IgD-negative memory B cell (primary cell): ENCODE results near the gene ARL3. TPM values are rescaled to one million over a fixed set of nuclear protein-coding genes. Genes with fewer than 3 reads are reported as not detected.
"Not testable (repeated sequence)": the region's sequence is repeated elsewhere in the genome, so short reads cannot be mapped to it uniquely, and the experiment has no call there.

Source experiments
- H3K27ac Mint-ChIP-seq, 3 donors: one replicate each; pipeline ENCODE4 v1.8.0; 2020 to 2022; ENCODE audit warnings: mild to moderate bottlenecking in 3 of 3, mixed read lengths in 3 of 3, moderate library complexity in 1 of 3
- H3K27me3 Mint-ChIP-seq: one replicate; pipeline ENCODE4 v1.8.0; 2021; ENCODE audit warnings: mixed read lengths
- H3K36me3 Mint-ChIP-seq: one replicate; pipeline ENCODE4 v1.8.0; 2020; ENCODE audit warnings: mild to moderate bottlenecking, mixed read lengths
- H3K4me1 Mint-ChIP-seq, 3 donors: one replicate each; pipeline ENCODE4 v1.8.0; 2020 to 2022; ENCODE audit warnings: mixed read lengths in 3 of 3, mild to moderate bottlenecking in 1 of 3
- H3K4me3 Mint-ChIP-seq, 4 donors: one replicate each; pipeline ENCODE4 v1.8.0; 2020 to 2022; ENCODE audit warnings: mild to moderate bottlenecking in 4 of 4, mixed read lengths in 4 of 4, moderate library complexity in 3 of 4
- H3K9me3 Mint-ChIP-seq, 3 donors: one replicate each; pipeline ENCODE4 v1.8.0; 2020 to 2021; ENCODE audit warnings: mixed read lengths in 3 of 3, mild to moderate bottlenecking in 1 of 3
- polyA plus RNA-seq: library from polyadenylated mRNA; unstranded; fragments of 300-500 nt; fragmentation: Illumina TruSeq; gene quantifications from one replicate; pipeline ENCODE4 v1.2.3, GENCODE V29; 2021

Gene ARL3
- polyA plus RNA-seq, 1 donor from 2014 or later: 3.8 TPM

DNA sequence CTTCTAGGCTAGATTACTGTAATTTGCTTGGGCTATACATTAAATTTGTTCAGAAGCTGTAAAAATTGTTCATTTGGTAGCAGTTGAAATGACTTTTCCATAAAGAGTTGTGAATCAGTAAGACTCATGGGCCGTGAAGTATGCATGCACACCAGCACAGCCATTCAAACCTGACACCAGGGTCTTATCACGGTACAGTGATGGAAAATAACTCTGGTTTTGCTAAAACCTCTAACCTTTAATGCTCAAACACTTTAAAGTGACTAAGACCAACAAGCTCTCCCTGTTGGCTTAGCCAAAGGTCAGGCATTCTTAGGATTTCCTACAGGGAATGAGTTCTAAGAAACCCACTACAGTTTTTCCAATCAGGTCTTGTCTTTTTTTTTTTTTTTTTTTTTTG lies 11.5 kb downstream of the ARL3 start:
- Mint-ChIP-seq H3K36me3 (peaks cover 10% of the 10 kb centered on the region), H3K4me1 (peaks cover 6 to 9% (median 7%) of the 10 kb centered on the region in 3 donors), H3K27ac (no peak overlapping the region), H3K4me3 (no peak overlapping the region), H3K9me3 (no peaks in the 10 kb centered on the region), H3K27me3 (no peaks in the 10 kb centered on the region)

DNA sequence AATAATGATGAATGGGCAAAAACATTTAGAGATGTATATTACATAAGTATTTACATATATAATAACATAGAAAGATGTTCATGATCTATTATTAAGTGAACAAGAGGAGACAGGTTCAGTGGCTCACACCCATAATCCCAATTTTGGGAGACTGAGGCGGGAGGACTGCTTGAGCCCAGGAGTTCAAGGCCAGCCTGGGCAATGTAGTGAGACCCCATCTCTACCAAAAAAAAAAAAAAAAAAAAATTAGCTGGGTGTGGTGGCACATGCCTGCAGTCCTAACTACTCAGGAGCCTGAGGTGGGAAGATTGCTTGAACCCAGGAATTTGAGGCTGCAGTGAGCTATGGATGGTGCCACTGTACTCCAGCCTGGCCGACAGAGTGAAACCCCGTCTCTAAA lies 12.4 kb downstream of the ARL3 start:
- Mint-ChIP-seq H3K4me1 (peaks cover 5 to 7% (median 6%) of the 10 kb centered on the region in 3 donors), H3K9me3 (no peaks in the 10 kb centered on the region), H3K4me3 (no peak overlapping the region), H3K27me3 (no peaks in the 10 kb centered on the region), H3K36me3 (peaks cover 14% of the 10 kb centered on the region), H3K27ac (no peak overlapping the region)

DNA sequence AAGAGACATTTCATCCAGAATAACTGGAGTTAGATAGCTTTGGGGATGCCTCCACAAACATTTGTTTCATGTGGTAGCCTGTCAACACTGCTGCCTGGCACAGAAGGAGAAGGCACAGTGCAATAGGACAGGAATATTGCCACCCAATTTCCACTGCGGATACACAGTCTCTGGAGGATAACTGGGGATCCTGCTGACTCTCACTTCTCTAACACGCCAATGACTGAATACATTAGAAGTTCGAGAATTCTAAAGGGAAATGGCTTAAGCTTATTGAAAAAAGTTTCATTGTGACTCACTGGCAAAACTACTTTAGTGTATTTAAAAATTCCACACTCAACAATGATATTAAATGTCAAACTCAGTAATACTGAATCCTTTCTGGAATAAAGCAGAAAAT lies 12.9 kb downstream of the ARL3 start:
- no peaks in the 10 kb centered on the region for H3K27me3 Mint-ChIP-seq

GRCh38 chr10:102698894-102699293 lies 15.3 kb downstream of the ARL3 start:
- Mint-ChIP-seq H3K9me3 (no peaks in the 10 kb centered on the region), H3K27ac (peak overlapping the region in 1 of 3 donors; percentile 10), H3K27me3 (no peaks in the 10 kb centered on the region), H3K36me3 (peaks cover 17% of the 10 kb centered on the region), H3K4me3 (no peak overlapping the region), H3K4me1 (no peaks in the 10 kb centered on the region)

More for the DNA sequence above, 12.9 kb downstream of the ARL3 start:
- Mint-ChIP-seq H3K4me3 (no peak overlapping the region), H3K9me3 (no peaks in the 10 kb centered on the region), H3K4me1 (peaks cover 5 to 7% (median 6%) of the 10 kb centered on the region in 3 donors), H3K27ac (no peak overlapping the region), H3K36me3 (peaks cover 16% of the 10 kb centered on the region)

DNA sequence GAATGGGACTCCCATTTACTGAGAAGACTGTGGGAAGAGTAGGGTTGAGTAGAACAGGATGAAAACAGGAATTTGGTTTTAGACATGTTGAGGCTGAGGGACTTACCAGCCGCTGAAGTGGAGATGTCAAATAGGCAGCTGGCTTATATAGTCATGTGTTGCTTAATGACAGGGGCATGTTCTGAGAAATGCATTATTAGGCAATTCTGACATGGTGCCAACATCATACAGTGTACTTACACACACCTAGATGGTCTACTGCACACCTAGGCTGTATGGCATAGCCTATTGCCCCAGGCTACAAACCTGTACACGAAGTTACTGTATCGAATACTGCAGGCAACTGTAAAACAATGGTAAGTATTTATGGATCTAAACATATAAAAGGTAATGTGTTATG lies 17.5 kb downstream of the ARL3 start:
- no peaks in the 10 kb centered on the region for H3K27me3 Mint-ChIP-seq
- H3K4me3 Mint-ChIP-seq: no peak overlapping the region
- H3K27ac Mint-ChIP-seq: no peak overlapping the region
- no peaks in the 10 kb centered on the region for H3K9me3 Mint-ChIP-seq
- peaks cover 17% of the 10 kb centered on the region for H3K36me3 Mint-ChIP-seq
- H3K4me1 Mint-ChIP-seq: no peaks in the 10 kb centered on the region

DNA sequence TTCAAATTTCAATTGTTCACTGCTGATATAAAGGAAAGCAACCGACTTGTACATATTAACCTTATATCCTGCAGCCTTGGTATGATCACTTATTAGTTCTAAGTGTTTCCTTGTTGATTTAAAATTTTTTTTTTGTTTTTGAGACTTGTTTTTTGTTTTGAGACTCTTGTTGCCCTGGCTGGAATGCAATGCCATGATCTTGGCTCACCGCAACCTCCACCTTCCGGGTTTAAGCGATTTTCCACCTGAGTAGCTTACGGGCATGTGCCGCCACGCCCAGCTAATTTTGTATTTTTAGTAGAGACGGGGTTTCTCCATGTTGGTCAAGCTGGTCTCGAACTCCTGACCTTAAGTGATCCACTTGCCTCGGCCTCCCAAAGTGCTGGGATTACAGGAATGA lies 18.8 kb downstream of the ARL3 start:
- peaks cover 17% of the 10 kb centered on the region for H3K36me3 Mint-ChIP-seq
- not testable (repeated sequence) for H3K4me3 Mint-ChIP-seq, H3K9me3 Mint-ChIP-seq, H3K4me1 Mint-ChIP-seq, H3K27ac Mint-ChIP-seq, H3K27me3 Mint-ChIP-seq

GRCh38 chr10:102691285-102692066 lies 22.7 kb downstream of the ARL3 start:
- Mint-ChIP-seq H3K27ac (no peak overlapping the region), H3K4me3 (no peak overlapping the region), H3K9me3 (no peaks in the 10 kb centered on the region), H3K27me3 (no peaks in the 10 kb centered on the region), H3K36me3 (peaks cover 2% of the 10 kb centered on the region), H3K4me1 (no peaks in the 10 kb centered on the region)

GRCh38 chr10:102683736-102684135 lies 30.5 kb downstream of the ARL3 start:
- Mint-ChIP-seq H3K4me1 (peaks cover 0 to 2% (median 1%) of the 10 kb centered on the region in 3 donors), H3K27me3 (no peaks in the 10 kb centered on the region), H3K9me3 (no peaks in the 10 kb centered on the region), H3K27ac (peak overlapping the region in 2 of 3 donors; percentile 14 to 23), H3K36me3 (peaks cover 4% of the 10 kb centered on the region), H3K4me3 (no peak overlapping the region)

DNA sequence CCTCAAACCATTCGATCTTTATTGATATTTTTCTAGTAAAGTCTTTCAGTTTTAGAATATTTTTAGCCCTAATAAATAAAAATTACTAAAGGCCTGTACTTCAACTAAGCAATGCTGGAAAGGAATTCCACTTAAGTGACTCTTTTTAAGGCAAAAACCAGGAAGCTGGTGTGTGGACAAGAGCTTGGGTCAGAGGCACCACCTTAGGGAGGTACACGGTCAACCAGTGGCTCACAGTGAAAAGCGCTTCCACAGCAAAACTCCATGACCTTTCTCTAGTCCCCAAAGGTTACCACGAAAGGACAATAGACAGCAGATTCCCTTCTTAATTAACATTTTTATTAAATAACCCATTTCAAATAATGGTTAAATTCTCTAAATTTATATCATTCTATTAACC lies 31.2 kb downstream of the ARL3 start:
- Mint-ChIP-seq H3K36me3 (peaks cover 4% of the 10 kb centered on the region), H3K4me3 (no peak overlapping the region), H3K27ac (no peak overlapping the region), H3K4me1 (peaks cover 0 to 4% (median 2%) of the 10 kb centered on the region in 3 donors), H3K27me3 (no peaks in the 10 kb centered on the region), H3K9me3 (no peaks in the 10 kb centered on the region)

DNA sequence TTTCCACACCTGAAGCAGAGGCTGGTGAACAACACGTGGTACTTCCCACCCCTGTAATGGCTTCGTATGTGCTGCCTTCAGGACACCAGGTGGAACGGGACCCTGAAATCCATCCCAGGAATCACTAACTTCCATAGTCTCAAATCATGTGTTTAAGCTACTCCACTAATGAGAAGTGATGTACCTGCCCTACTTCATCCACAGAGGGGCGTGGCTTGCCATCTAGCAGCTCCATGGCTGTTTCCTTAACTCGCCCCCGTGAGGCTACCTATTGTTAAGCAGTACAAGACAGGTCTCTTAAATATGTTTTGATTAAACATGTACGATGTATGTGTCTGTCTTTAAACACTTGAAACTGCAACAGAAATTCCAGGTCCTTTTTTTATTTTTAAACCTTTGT lies 31.8 kb downstream of the ARL3 start:
- peaks cover 4% of the 10 kb centered on the region for H3K36me3 Mint-ChIP-seq
- no peak overlapping the region for H3K4me3 Mint-ChIP-seq
- peaks cover 2 to 4% (median 3%) of the 10 kb centered on the region in 3 donors for H3K4me1 Mint-ChIP-seq
- H3K9me3 Mint-ChIP-seq: no peaks in the 10 kb centered on the region
- no peak overlapping the region for H3K27ac Mint-ChIP-seq
- no peaks in the 10 kb centered on the region for H3K27me3 Mint-ChIP-seq

GRCh38 chr10:102681696-102682095 lies 32.5 kb downstream of the ARL3 start:
- H3K27ac Mint-ChIP-seq: no peak overlapping the region
- H3K4me3 Mint-ChIP-seq: no peak overlapping the region
- no peaks in the 10 kb centered on the region for H3K27me3 Mint-ChIP-seq
- H3K36me3 Mint-ChIP-seq: peaks cover 4% of the 10 kb centered on the region
- no peaks in the 10 kb centered on the region for H3K9me3 Mint-ChIP-seq
- H3K4me1 Mint-ChIP-seq: peaks cover 2 to 7% (median 7%) of the 10 kb centered on the region in 3 donors

DNA sequence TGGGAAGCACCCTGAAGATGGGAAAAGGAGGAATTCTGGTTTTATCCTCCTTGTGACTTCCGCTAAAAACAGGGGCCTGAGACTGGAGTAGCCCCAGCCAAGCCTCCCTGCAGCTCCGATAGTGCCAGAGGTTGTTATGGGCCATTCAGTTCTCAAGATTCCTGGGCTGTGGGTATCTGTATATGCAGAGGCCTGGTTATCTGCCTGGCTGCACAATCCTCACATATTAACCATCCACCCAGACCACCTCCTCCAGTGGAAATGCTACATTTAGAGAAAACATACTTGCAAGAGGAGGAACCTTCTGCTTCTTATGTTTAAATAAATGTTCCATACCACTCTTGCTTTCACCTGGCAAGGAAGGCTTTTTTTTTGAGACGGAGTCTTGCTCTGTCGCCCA lies 34.6 kb downstream of the ARL3 start:
- no peak overlapping the region for H3K27ac Mint-ChIP-seq
- H3K9me3 Mint-ChIP-seq: no peaks in the 10 kb centered on the region
- H3K27me3 Mint-ChIP-seq: no peaks in the 10 kb centered on the region
- H3K4me3 Mint-ChIP-seq: no peak overlapping the region
- H3K4me1 Mint-ChIP-seq: peaks cover 16 to 27% (median 22%) of the 10 kb centered on the region in 3 donors
- H3K36me3 Mint-ChIP-seq: peaks cover 1% of the 10 kb centered on the region

DNA sequence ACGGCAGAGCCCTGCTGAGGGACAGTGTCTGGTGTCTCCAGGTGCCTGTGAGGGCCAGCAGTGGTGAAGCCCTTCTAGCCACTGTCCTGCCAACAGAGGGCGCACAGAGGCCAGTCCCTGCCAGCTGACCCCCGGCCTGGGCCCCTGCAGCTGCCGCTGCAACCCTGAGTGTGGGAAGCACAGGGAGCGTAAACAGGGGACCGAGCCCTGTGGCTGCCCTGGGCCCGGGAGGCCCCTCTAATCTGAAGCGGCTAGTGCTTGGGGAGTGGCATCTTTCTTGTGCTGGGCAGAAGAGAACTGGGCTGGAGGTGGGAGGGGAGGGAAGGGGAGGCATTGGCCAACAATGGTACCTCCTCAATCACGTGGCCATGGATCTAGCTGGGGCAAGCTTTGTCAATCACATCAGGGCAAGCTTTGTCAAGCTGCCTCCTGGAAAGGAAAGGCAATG lies 35.3 kb downstream of the ARL3 start:
- Mint-ChIP-seq H3K9me3 (no peaks in the 10 kb centered on the region), H3K27me3 (no peaks in the 10 kb centered on the region), H3K27ac (no peak overlapping the region), H3K36me3 (peaks cover 1% of the 10 kb centered on the region), H3K4me3 (peak overlapping the region in 1 of 4 donors; percentile 27), H3K4me1 (peaks cover 19 to 30% (median 24%) of the 10 kb centered on the region in 3 donors)

- Mint-ChIP-seq H3K27me3 (no peaks in the 10 kb centered on the region), H3K9me3 (no peaks in the 10 kb centered on the region), H3K36me3 (peaks cover 3% of the 10 kb centered on the region), H3K4me1 (peaks cover 23 to 34% (median 28%) of the 10 kb centered on the region in 3 donors), H3K4me3 (no peak overlapping the region), H3K27ac (no peak overlapping the region)
These were observed 36.2 kb downstream of the ARL3 start for GRCh38 chr10:102678068-102678400.

DNA sequence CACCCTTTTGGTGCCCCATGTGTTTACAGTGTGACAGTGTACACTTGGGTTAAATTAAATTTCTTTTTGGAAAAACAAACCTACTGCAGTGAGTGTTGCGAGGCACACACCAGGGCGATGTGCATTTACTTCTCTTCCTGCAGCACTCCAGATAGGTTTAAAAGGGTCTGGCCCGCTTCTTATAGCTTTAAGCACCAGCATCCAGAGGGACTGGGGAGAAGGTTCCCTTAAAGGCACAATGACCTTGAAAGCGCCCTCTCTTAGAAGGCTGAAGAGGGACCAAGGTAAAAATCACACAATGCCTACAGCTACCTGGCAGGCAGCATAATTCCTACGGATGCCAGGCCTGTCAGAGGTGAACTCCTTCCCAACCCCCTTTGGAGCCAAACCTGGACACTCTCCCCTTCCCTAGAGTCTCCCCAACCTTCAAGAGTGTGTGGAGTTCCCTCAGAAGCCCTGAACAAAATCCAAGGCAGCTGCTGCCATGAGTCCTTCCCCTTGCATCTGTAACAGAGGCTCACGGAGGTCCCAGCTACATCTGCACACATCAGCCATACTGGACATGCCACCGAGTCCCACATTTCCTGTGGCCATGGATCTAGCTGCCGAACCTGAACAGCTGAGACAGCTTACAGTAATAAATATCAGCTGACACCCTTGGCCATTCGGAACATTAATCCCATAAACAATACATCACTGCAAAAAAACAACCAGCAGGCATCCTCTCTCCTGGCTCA lies 36.7 kb downstream of the ARL3 start:
- peak overlapping the region; percentile 14 to 64 (median 23) for H3K27ac Mint-ChIP-seq

More for the DNA sequence above, 36.7 kb downstream of the ARL3 start:
- peaks cover 3% of the 10 kb centered on the region for H3K36me3 Mint-ChIP-seq
- no peaks in the 10 kb centered on the region for H3K9me3 Mint-ChIP-seq
- H3K27me3 Mint-ChIP-seq: no peaks in the 10 kb centered on the region
- peaks cover 23 to 34% (median 28%) of the 10 kb centered on the region in 3 donors for H3K4me1 Mint-ChIP-seq
- no peak overlapping the region for H3K4me3 Mint-ChIP-seq
